ENCODE results near the gene THBS3.
"Not testable (repeated sequence)": the region's sequence is repeated elsewhere in the genome, so short reads cannot be mapped to it uniquely, and the experiment has no call there.

GRCh38 chr1:155231302-155231701 is 23.6 kb upstream of the THBS3 start:
- TF ChIP-seq POLR2A (IDR thresholded peaks at IDR 0.05; ENCODE audit: low read depth, low read length); POLR2AphosphoS5 (IDR thresholded peaks at IDR 0.05; ENCODE audit: low read depth, low read length); SPI1 (IDR thresholded peaks at IDR 0.05; ENCODE audit: low read depth, low read length); TAF1 (IDR thresholded peaks at IDR 0.05; ENCODE audit: low read depth, low read length); PAX5 (IDR thresholded peaks at IDR 0.05; ENCODE audit: insufficient read depth, low read length, severe bottlenecking): not testable (repeated sequence)

Measured in GM12891 (cell line).